ENCODE measurements around the gene FAM135A. TPM values are rescaled to one million over a fixed set of nuclear protein-coding genes. Genes with fewer than 3 reads are reported as not detected.
"Not testable (repeated sequence)": the region's sequence is repeated elsewhere in the genome, so short reads cannot be mapped to it uniquely, and the experiment has no call there.

The FAM135A gene
- polyA plus RNA-seq, 1 donor = 20.1 TPM

DNA sequence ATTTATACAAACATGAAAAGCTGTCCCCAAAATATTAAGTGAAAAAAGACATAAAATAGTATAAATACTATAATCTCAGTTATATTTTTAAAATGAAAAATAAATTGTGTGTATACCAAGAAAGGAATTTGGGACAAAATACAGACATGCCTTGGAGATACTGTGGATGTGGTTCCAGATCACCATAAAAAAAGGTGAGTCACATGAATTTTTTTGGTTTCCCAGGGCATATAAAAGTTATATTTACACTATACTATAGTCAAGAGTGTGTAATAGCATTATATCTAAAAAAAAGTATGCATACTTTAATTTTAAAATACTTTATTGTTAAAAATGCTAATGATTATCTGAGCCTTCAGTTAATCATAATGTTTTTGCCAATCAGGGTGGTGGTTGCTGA lies 136.0 kb downstream of the FAM135A start:
- DNase-seq = no peak

DNA sequence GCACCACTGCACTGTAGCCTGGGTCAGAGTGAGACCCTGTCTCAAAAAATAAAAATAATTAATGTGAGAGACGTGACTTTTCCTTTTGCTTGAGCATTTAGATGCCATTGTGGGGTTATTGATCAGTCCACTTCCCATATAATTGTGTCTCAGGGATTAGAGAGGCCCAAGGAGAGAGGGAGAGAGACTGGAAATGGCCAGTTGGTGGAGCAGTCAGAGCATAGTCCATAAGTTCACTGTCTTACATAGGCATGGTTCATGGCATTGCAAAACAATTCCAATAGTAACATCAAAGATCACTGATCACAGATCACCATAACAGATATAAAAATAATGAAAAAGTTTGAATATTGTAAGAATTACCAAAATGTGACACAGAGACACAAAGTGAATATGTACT lies 138.3 kb downstream of the FAM135A start:
- no peak for DNase-seq

DNA sequence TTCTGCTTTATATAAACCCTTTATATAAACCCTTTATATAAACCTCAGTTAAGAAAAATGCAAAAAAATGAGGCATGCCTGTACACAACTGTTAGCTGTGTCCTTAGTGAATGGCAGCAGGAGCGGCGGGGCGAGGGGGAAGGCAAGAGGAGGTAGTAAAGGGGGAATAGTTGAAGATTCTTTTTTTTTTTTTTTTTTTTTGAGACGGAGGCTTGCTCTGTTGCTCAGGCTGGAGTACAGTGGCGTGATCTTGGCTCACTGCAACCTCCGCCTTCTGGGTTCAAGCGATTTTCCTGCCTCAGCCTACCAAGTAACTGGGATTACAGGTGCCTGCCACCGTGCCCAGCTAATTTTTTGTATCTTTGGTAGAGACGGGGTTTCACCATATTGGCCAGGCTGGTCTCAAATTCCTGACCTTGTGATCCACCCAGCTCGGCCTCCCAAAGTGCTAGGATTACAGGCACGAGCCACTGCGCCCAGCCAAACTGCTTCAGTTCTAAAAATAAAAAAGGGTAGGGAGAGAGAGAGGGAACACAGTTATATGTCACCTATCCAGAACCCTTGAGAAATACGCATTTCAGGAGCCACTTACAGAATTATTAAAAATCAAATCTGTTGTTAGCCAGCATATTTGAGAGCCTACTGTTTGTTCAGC lies 139.1 kb downstream of the FAM135A start:
- DNase-seq = not testable (repeated sequence)

DNA sequence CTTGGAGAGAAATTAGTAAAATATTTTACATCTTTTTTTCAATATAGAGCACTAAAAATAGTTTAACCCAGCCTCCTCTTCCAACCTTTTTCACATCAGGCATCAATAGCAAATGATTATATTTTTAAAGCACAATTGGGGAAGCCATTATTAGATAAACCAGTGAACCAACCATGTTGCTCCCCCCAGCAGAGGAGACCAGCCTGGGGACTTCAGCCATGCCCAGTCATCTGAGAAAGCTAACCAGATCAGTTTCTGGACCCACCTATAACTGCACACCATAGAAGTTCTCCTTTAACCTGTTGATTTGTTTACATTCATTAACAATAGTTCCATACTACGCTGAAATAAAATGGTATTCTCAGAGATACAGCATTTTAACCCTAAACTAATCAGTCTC lies 139.7 kb downstream of the FAM135A start:
- no peak for DNase-seq

DNA sequence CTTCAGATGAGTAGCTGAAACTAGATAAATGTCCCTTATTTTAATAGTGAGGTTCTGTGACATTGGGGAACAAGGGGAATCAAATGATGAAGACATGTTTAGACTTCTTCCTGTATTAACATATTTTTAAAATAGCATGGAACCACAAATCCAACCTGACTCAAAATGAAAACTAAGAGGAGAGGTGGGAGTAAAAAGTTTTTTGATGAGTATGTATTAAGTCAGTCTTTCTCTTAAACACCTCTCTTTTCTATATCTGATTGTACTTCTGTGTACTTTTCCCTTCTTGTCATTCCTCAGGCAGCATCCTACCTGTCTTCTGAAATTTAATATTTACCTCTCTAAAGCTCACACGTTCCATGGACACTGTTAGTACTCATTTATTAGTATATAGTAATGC lies 144.7 kb downstream of the FAM135A start:
- no peak for DNase-seq

DNA sequence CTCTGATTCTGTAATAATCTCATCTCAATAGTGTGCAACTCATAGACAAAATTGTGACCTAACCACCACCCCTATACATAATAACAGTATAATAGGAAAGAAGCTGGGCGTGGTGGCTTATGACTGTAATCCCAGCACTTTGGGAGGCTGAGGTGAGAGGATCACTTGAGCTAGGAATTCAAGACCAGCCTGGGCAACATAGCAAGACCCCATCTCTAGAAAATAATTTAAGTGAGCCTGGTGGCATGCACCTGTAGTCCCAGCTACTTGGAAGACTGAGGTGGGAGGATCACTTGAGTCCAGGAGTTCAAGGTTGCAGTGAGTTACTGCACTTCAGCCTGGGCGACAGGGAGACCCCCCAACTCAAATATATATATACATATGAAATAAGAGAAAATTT lies 149.1 kb downstream of the FAM135A start:
- not testable (repeated sequence) for DNase-seq

DNA sequence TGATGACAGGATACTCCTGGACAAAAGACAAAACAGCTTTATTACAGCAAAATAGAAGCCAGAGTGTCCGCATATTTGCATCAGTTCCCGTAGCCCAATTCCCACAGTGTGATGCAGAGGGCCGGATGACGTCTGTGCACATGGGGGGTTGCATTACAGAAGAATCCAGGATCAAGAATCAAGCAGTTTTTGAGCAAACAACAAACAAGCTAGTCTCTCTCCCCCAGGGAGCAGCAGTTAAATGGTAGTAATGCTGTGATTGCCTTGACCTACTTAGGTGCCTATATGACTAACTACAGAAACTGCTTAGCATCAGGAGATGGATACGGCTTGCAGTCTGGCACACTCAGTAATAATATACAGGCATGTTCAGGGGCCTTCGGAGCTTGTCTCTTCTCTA lies 150.2 kb downstream of the FAM135A start:
- DNase-seq = peak; percentile 16

DNA sequence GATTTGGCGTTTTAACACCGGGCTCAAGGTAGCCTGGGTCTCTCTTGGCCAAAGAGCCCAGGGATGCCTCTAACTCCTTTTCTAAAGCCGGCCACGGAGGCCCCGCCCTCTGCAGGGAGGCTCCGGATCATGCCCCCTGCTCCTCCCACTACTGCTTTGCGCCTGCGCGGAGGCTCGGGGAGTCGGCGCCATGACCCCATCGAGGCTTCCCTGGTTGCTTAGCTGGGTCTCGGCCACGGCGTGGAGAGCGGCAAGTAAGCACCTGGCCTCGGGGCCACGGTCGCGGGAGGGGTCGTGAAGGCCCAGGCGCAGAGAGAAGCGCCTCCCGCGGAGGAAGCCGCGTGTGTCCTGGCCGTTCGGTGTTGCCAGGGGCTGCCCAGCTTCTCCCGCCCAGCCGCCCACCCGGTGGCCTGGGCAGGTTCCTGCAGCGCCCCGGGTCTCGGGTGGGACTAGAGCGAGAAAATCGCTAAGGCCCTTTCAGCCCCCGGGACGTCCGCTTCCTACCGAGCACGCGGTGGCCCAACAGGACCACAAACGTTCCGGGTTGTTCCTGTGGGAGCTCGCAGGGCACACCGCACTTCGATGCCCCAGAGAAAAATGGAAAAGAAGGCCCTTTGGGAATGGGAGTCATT lies 153.6 kb downstream of the FAM135A start, which contains the start of gene SDHAF4:
Gene SDHAF4 (plus strand): TSS at position 180 of the 632 bp plus-strand sequence. CDS start 11 bp downstream, at position 191.
- DNase-seq = peak; percentile 94

DNA sequence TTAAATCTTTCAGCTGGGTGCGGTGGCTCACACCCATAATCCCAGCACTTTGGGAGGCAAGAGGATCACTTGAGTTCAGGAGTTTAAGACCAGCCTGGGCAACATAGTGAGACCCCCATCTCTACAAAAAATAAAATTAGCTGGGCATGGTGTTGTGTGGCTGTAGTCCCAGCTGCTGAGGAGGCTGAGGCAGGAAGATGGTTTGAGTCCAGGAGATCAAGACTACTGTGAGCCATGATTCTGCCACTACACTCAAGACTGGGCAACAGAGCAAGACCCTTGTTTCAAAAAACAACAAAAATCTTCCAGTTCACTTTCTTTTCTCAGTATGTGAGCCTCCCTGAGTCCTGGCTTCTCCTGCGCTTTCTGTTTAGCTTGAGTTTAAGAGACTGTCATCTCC lies 161.3 kb downstream of the FAM135A start:
- DNase-seq = no peak

DNA sequence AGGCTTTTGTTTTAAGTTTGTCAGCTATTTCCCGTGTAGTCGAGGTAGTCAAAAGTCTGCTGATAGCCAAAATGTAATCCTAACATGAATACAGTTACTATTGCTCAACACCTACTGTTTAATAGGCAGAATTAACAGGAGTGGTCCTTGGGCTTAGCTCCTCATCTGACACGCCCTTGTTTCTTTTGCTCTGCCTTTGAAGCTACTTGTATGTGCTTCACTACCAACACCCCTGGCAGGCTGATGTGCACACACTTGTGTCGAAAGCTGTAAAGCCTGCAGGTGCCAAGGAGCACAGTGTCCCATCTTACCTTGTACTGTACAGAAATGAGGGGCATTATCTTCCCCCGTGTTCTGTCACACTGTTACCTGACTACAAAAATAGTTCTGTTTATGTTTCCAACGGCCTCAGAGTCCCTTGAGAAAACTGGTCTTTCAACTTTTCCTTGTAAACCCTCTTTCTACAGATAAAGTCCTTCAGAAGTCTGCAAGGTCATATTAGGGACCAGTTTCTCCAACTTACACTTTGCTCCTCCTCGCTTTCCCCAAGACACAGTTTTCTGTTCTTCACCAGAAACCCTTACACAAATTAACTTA lies 162.7 kb downstream of the FAM135A start:
- DNase-seq = no peak

DNA sequence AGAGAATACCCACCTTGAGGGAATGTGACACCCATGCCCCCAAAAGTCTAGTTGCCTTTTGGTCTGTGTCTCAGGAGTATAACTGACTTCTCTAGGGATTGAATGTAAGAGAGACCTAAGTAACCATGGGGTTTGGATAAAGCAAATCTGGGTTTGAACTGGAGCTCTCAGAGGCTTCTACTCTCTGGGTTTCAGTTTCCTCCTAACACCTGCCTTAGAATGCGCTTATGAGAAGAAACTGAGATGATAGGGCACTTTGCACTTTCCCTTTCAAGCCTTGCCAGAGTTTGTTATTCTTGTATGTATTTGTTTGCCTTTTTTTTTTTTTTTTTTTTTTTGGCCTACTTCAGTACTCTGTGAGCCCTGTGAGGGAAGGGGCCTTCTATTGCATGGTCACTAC lies 172.8 kb downstream of the FAM135A start:
- DNase-seq = no peak

DNA sequence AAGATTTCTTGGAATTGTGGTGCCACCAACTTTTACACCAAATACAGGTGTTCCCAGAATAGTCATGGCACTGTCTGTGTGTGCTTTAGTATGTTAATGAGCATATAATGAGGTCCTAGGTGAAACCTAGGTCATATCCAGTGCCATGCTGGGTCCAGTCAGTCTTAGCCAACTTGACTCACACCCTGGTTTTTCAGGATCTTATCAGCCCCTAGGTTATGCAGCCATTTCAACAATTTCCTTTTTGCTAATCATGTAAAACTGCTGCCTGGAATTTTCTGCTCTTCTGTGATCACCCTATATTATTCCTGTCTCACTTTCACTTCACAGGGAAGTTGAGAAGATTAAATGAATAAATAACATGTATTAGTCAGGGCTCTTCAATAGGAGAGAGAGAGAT lies 177.1 kb downstream of the FAM135A start:
- DNase-seq = no peak

DNA sequence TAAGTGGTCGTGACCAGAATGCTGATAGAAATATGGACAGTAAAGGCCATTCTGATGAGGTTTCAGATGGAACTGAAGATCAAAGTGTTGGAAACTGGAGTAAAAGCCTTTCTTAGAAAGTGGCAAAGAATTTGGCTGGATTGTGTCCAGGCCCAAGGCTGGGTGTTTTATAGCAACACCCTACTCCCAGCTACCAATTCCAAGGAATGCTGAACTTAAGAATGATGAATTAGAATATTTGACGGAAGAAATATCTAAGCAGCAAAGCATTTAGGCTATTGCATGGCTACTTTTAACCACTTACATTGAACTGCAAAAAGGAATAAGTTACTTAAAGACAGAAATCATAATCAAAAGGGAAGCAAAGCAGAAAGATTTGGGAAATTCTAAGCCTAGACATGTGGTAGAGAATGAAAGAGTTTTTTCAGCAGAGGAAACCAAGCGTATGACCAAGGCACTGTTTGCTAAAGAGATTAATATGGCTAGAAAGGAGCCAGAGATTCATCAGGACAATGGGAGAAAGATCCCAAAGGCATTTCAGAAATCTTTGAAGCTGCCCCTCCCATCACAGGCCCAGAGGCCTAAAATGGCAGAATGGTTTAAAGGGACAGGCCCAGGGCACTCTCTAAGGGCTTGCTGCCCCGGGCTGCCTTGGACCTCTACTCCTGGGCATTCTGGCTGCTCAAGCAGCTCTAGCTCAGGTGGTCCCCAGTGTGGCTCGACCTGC lies 179.2 kb downstream of the FAM135A start:
- DNase-seq = no peak

DNA sequence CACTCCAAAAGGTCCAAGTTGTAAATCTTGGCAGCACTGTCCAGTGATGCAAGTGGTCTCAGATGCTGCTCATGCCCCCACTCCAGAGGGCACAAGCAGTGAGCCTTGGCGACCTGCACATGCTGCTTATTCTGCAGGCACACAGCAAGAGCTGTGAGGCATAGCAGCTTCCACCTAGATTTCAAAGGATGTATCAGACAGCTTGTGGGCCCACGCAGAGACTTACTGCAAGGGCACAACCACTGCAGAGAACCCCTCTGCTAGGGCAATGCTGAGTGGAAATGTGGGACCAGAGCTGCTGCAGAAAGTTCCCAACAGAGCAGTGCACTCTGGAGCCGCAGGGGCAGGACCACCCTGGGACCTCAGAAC lies 179.8 kb downstream of the FAM135A start:
- DNase-seq = no peak

DNA sequence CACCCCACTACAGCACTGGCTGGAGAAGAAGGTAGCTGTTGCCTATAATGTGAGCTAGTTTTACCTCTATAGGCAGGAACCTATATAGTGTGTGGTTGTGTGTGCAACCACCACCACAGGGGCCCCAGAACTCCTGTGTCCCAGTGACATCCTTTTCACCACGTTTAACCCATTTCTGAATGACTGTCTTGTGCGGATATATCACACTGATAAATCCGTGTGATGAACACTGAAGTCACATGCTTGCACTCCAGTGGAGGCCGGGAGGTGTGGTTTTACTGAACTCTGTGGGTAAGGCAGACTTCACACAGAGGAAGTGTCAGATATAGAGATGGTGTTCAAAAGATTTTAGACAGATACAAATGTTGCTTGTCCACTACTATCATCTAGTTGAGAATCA lies 185.9 kb downstream of the FAM135A start:
- no peak for DNase-seq

DNA sequence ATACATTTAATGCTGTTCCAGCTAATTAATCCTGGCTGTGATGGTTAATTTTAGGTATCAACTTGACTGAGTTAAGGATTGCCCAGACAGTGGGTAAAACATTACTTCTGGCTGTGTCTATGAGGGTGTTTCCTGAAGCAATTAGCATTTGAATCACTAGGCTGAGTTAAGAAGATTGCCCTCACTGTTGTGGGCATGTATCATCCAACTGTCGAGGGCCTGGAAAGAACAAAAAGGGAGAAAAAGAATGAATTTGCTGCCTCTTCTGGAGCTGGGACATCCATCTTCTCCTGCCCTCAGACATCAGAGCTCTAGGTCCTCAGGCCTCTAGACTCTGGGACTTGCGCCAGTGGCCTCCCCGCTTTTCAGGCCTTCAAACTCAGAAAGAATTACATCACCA lies 187.7 kb downstream of the FAM135A start:
- DNase-seq = no peak

DNA sequence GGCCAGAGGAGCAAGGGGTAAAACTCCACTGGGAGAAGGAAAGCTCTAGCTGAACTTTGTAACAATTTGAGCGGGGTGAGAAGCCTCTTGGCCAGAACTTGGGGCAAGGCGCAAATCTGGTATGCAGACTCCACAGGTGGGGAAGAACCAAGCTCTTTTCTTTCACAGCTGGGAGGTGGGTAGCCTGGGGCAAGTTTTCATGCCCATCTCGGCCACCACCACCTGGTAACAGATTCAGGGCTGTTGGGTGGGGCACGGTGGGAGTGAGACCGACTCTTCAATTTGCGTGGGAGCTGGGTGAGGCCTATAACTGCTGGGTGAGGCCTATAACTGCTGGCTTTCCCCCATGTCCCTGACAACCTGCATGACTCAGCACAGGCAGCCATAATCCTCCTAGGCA lies 190.9 kb downstream of the FAM135A start:
- DNase-seq = no peak

DNA sequence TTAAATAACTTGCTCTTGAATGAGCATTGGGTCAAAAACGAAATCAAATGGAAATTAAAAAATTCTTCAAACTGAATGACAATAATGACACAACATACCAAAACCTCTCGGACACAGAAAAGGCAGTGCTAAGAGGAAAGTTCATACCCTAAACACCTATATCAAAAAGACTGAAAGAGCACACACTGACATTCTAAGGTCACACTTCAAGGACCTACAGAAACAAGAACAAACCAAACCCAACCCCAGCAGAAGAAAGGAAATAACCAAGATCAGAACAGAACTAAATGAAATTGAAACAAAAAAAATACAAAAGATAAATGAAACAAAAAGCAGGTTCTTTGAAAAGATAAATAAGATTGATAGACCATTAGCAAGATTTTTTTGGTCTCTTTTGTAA lies 194.1 kb downstream of the FAM135A start:
- not testable (repeated sequence) for DNase-seq

DNA sequence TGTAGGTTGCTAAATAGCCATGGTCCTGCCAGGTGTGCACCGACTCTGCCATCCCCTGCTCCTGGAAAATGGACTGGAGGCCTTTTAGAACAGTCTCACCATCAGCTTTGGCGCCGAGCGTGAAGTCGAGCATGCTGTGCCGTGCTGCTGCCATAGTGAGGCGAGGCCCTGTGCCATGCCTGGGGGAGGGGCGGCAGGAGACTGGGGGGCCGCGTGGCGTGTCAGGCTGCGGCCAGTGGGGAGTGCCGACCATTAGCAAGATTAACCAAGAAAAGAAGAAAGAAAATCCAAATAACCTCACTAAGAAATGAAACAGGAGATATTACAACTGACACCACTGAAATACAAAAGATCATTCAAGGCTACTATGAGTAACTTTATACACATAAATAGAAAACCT lies 195.9 kb downstream of the FAM135A start:
- not testable (repeated sequence) for DNase-seq
